Transverse colon (tissue), 4 donors: ENCODE results near the gene SECTM1. TPM values are rescaled to one million over a fixed set of nuclear protein-coding genes. Genes with fewer than 3 reads are reported as not detected.

Source experiments
- DNase-seq: peaks from one replicate; pipeline ENCODE4 v3.0.0-alpha.2; 2019
- H3K27ac ChIP-seq, 4 donors: fragments of 200-600 bp; sonication (generic); 2 replicates each; pipeline ENCODE4 v1.5.1; 2016 to 2018; ENCODE audit warnings: inconsistent platforms in 4 of 4
- H3K27me3 ChIP-seq: fragments of 200-600 bp; sonication (generic); 2 replicates; pipeline ENCODE4 v1.5.1; 2017; ENCODE audit warnings: inconsistent platforms
- H3K36me3 ChIP-seq, 4 donors: fragments of 200-600 bp; sonication (generic); 2 replicates each; pipeline ENCODE4 v1.5.1; 2017 to 2019; ENCODE audit warnings: inconsistent platforms in 4 of 4
- H3K4me1 ChIP-seq, 4 donors: fragments of 200-600 bp; sonication (generic); 2 replicates each; pipeline ENCODE4 v1.5.1; 2017 to 2020; ENCODE audit warnings: inconsistent platforms in 4 of 4
- H3K4me3 ChIP-seq, 4 donors: fragments of 200-600 bp; sonication (generic); 1 replicate in 1 of 4; 2 replicates in 3 of 4; pipeline versions ENCODE4 v1.5.1 to v1.6.1; 2017 to 2019; ENCODE audit warnings: inconsistent platforms in 4 of 4
- H3K9me3 ChIP-seq, 2 donors: fragments of 200-600 bp; sonication (generic); 2 replicates each; pipeline ENCODE4 v1.5.1; 2017 to 2019; ENCODE audit warnings: inconsistent platforms in 2 of 2
- EP300 ChIP-seq: sonication (generic); formaldehyde crosslinking; IDR thresholded peaks from one replicate; pipeline ENCODE4 v1.6.1; 2017; ENCODE audit warnings: antibody characterized with exemption, low read depth
- POLR2A ChIP-seq: fragments of 450-650 bp; IDR thresholded peaks from one replicate; pipeline ENCODE4 v1.6.1; 2016; ENCODE audit warnings: antibody characterized with exemption, mild to moderate bottlenecking, moderate library complexity
- POLR2AphosphoS5 ChIP-seq, 3 donors: sonication (generic); formaldehyde crosslinking; IDR thresholded peaks; one replicate each; pipeline ENCODE4 v1.6.1; 2016; ENCODE audit warnings: antibody characterized with exemption in 3 of 3
- WGBS, 2 donors: methylation state at CpG; one replicate each; pipeline ENCODE4 v1.1.5; 2018; ENCODE audit warnings: low coverage in 1 of 2; 5-methylcytosine and 5-hydroxymethylcytosine counted together
- in situ Hi-C, 4 donors: fragments of 200-750 bp; cut with MboI; loops; one replicate each; pipeline versions ENCODE4 v1.15.0 to v1.15.1; 2017; ENCODE audit warnings: low sequenced_read_pairs in 3 of 4, low pct_ligation_motif_present in 1 of 4, low pct_unique_long_range_greater_than_20kb in 1 of 4
- intact Hi-C: fragments of 100-400 bp; cut with DNase I; formaldehyde crosslinking; loops from one replicate; pipeline ENCODE4 v1.15.1; 2023; ENCODE audit warnings: low total_unique reads
- total RNA-seq, 4 donors: library from RNA; depleted of rRNA; stranded (reverse); fragments of >200 nt; gene quantifications; one replicate each; pipeline ENCODE4 v1.1.0, GENCODE V29; 2016
- TF ChIP-seq, protein P1 (sequence below), 5 experiments: fragments of 200-600 bp in 3 of 5; fragments of 450-650 bp in 2 of 5; sonication (generic) in 3 of 5; IDR thresholded peaks; 1 replicate in 2 of 5; 2 replicates in 3 of 5; pipeline ENCODE4 v1.5.1; 2016 to 2017; ENCODE audit warnings: antibody characterized with exemption in 5 of 5, inconsistent platforms in 3 of 5, mild to moderate bottlenecking in 2 of 5, moderate library complexity in 1 of 5

The SECTM1 gene
- total RNA-seq, 4 donors from 2014 or later = 5.8 to 127 (median 107) TPM

DNA sequence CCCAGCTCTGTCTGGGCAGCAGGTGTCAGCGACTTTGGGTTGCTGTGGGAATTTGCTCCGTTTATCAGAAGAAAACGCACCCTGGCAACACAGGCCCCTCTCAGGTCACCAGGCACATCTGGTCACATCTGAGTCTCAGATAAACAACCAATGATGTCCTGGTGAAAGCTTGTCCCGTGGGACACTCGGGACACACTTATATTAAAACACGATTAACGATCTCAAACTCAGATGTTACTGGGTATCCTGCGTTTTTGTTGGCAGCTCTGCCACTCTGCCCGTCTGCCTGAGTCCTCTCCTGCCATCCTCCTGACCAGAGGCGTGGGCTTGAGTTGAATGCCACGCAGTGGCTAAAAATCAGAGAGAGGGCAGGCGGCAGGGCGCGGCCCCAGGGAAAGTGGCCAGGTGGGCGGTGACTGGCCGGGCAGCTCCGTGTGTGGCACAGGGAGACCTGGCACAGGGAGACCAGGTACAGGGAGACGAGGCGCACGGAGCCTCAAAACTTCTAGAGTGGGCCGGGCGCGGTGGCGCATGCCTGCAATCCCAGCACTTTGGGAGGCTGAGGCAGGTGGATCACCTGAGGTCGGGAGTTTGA, 2.1 kb downstream of the SECTM1 start:
- H3K27me3 ChIP-seq = no peaks in the 10 kb centered on the region
- intact Hi-C loops (no loop called here), in situ Hi-C loops (no loop called here)
- H3K4me1 ChIP-seq = peaks cover 40 to 90% (median 75%) of the 10 kb centered on the region in 4 donors
- DNase-seq = no peak
- H3K36me3 ChIP-seq = no peaks in the 10 kb centered on the region
- H3K9me3 ChIP-seq = no peaks in the 10 kb centered on the region
- H3K4me3 ChIP-seq = peak overlapping the region in 1 of 4 donors; percentile 70
- peak in 1 of 3 donors; percentile 17 for TF ChIP-seq POLR2AphosphoS5 (IDR thresholded peaks at IDR 0.05)
- no peak for TF ChIP-seq POLR2A
- WGBS, 2 donors = 67 to 74% methylated on average over 3 to 25 of the region's 25 CpGs
- H3K27ac ChIP-seq = peak overlapping the region in 3 of 4 donors; percentile 27 to 79 (median 78)

DNA sequence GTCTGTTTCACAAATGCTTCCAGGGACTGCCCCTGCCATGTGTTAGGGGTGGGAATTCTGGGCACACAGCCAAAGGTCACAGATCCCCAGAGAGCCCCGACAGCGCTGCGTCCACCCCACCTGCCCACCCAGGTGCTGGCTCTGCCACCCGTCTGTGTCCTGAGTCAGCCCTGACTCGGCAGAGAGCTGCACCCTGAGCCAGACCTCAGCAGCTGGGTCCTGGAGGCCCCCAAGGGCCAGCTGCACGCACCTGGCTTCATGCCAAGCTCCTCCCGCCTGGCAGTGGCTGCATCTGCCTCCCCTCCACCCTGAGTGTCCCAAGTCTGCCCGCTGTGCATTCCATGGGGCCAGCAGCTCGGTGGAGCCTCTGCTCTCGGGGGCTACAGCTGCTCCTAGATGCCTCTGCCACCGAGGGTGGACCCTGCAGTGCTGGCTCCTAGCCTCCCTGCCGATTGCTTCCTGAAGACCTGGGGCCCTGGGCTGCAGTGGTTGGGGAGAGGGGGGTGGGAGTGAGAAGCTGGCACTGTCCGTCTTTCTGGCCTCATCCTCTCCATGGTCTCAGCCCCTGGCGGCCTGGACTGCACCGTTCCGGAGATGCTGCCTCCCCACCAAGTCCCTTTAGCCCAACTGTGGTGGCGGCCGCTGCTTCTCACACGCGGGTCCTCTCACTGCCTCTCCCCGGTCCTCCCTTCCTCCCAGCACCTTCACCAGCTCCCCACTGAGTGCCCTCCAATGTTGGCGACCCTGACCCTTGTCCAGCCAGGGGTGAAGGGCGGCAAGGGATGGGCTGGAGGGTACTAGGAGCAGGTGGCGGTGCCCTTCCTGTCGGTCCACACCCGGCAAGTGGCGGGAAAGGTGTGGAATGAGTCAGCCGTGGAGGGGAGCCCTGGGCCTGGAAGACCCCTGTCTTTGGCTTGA, 3.0 kb downstream of the SECTM1 start:
- WGBS, 2 donors = 32% methylated on average over 24 of the region's 28 CpGs; no CpG with 5 or more reads in 1 of the 2 donors

DNA sequence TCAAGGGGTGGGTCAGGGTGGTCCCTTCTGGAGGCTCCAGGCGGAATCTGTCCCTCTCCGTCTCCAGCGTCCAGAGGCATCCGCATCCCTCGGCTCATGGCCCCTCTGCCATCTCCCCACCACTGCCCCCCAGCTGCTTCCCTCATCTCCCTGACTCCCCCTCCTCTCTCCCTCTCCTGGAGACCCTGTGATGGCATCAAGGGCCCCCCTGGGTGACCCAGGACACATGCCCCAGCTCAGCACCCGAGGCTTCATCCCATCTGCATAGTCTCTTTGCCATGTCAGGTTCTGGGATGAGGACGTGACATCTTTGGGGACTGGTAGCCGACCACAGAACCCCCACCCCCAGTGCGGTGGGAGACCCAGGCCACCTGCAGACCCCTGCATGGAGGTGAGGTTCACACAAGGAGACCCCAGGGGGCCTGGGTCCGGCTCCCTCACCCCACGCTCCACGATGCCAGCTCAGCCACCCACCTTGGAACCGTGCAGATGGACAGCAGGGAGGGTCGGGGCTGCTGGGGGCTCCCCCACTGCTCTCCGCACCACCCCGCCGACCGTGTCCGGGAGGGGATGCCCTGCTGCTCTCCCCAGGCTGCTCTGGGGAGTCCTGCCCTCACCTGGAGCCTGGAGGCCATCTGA, 3.8 kb downstream of the SECTM1 start:
- TF ChIP-seq, protein P1, sequence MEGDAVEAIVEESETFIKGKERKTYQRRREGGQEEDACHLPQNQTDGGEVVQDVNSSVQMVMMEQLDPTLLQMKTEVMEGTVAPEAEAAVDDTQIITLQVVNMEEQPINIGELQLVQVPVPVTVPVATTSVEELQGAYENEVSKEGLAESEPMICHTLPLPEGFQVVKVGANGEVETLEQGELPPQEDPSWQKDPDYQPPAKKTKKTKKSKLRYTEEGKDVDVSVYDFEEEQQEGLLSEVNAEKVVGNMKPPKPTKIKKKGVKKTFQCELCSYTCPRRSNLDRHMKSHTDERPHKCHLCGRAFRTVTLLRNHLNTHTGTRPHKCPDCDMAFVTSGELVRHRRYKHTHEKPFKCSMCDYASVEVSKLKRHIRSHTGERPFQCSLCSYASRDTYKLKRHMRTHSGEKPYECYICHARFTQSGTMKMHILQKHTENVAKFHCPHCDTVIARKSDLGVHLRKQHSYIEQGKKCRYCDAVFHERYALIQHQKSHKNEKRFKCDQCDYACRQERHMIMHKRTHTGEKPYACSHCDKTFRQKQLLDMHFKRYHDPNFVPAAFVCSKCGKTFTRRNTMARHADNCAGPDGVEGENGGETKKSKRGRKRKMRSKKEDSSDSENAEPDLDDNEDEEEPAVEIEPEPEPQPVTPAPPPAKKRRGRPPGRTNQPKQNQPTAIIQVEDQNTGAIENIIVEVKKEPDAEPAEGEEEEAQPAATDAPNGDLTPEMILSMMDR (IDR thresholded peaks at IDR 0.05) = no peak
- no peak for TF ChIP-seq POLR2AphosphoS5 (IDR thresholded peaks at IDR 0.05)
- no peak for TF ChIP-seq EP300
- TF ChIP-seq POLR2A = no peak
- H3K27me3 ChIP-seq = no peaks in the 10 kb centered on the region
- H3K36me3 ChIP-seq = no peaks in the 10 kb centered on the region
- 63 to 90% methylated on average over 2 to 19 of the region's 19 CpGs for WGBS, 2 donors
- H3K9me3 ChIP-seq = no peaks in the 10 kb centered on the region
- H3K4me3 ChIP-seq = no peak overlapping the region
- no peak for DNase-seq
- peak overlapping the region in 3 of 4 donors; percentile 68 to 82 (median 69) for H3K27ac ChIP-seq
- H3K4me1 ChIP-seq = peaks cover 34 to 85% (median 72%) of the 10 kb centered on the region in 4 donors
- in situ Hi-C loops (loop anchor here in 1 of 4 donors (10.0 kb wide), 1 partner anchor 125 kb away; no protein-coding TSS in a partner anchor), intact Hi-C loops (loop anchor here (5.0 kb wide), 1 partner anchor 258 kb away; no protein-coding TSS in a partner anchor)

More for the DNA sequence above, 3.0 kb downstream of the SECTM1 start:
- Histone ChIP-seq H3K9me3 (no peaks in the 10 kb centered on the region), H3K27me3 (no peaks in the 10 kb centered on the region), H3K4me1 (peaks cover 40 to 85% (median 74%) of the 10 kb centered on the region in 4 donors), H3K36me3 (no peaks in the 10 kb centered on the region), H3K27ac (peak overlapping the region in 1 of 4 donors; percentile 68), H3K4me3 (no peak overlapping the region)
- intact Hi-C loops (no loop called here), in situ Hi-C loops (no loop called here)
- TF ChIP-seq, protein P1 (IDR thresholded peaks at IDR 0.05) = peak in 1 of 5 experiments; percentile 17
- TF ChIP-seq EP300 = no peak
- TF ChIP-seq POLR2A = peak; percentile 13
- peak in 2 of 3 donors; percentile 39 to 42 for TF ChIP-seq POLR2AphosphoS5 (IDR thresholded peaks at IDR 0.05)
- DNase-seq = peak; percentile 68

DNA sequence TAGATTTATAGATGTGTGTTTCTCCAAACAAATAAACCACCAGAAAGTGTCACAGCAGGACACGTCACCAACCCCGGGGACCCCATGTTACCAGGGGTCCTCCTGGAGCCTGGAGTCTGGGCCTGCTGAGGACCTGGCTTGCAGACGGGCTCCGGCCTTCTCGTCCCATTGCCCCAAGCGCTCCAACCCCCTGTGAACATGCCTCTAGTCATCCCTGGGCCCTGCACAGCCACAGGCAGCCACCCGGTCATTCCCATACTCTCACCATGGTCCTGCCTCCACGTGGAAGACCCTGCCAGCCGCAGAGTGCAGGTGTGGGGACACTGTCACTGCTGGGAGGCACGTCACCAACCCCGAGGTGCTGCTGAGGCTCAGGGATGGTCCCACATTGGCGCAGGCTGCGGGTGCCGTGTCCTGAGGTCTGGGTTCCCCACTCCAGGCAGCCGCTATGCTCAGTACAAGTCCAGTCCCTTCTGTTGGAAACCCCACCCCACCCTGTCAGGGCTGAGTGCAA, 4.5 kb downstream of the SECTM1 start:
- H3K4me1 ChIP-seq = peaks cover 27 to 82% (median 69%) of the 10 kb centered on the region in 4 donors
- intact Hi-C loops (loop anchor here (5.0 kb wide), 1 partner anchor 257 kb away; no protein-coding TSS in a partner anchor), in situ Hi-C loops (loop anchor here in 1 of 4 donors (10.0 kb wide), 1 partner anchor 124 kb away; no protein-coding TSS in a partner anchor)
- H3K27me3 ChIP-seq = no peaks in the 10 kb centered on the region
- TF ChIP-seq POLR2AphosphoS5 (IDR thresholded peaks at IDR 0.05) = no peak
- TF ChIP-seq, protein P1 (IDR thresholded peaks at IDR 0.05) = no peak
- TF ChIP-seq EP300 = no peak
- no peak for TF ChIP-seq POLR2A
- WGBS, 2 donors = 80% methylated on average over 14 of the region's 15 CpGs; no CpG with 5 or more reads in 1 of the 2 donors
- H3K4me3 ChIP-seq = no peak overlapping the region
- H3K27ac ChIP-seq = peak overlapping the region; percentile 51 to 82 (median 68)
- no peak for DNase-seq
- H3K36me3 ChIP-seq = no peaks in the 10 kb centered on the region
- H3K9me3 ChIP-seq = no peaks in the 10 kb centered on the region
